Mesenchymal stem cell (in vitro differentiated cells and primary cell): ENCODE data around the gene OR8G1.
A peak's percentile ranks its signal among the peaks of the same experiment; 100 is the strongest.
"Not testable (repeated sequence)": the region's sequence is repeated elsewhere in the genome, so short reads cannot be mapped to it uniquely, and the experiment has no call there.

Source experiments
- DNase-seq: peaks from one replicate; pipeline ENCODE4 v3.0.0-alpha.2; 2013
- H2AFZ ChIP-seq: one replicate; pipeline ENCODE4 v1.6.1; 2013; ENCODE audit warnings: low read depth, mild to moderate bottlenecking, control low read depth, inconsistent platforms, low read length, moderate library complexity
- H2AK5ac ChIP-seq: 2 replicates; pipeline ENCODE4 v1.6.1; 2013; ENCODE audit warnings: low read length, moderate library complexity, mild to moderate bottlenecking, inconsistent platforms; ENCODE audit not compliant: severe bottlenecking
- H2BK120ac ChIP-seq: one replicate; pipeline ENCODE4 v1.6.1; 2013; ENCODE audit warnings: low read depth, mild to moderate bottlenecking, inconsistent platforms, low read length, moderate library complexity
- H2BK12ac ChIP-seq, 2 experiments: one replicate each; pipeline ENCODE4 v1.6.1; 2013; ENCODE audit warnings: inconsistent platforms in 2 of 2, low read length in 2 of 2, mild to moderate bottlenecking in 2 of 2, moderate library complexity in 2 of 2, control low read depth in 1 of 2
- H2BK15ac ChIP-seq: one replicate; pipeline ENCODE4 v1.6.1; 2013; ENCODE audit warnings: mild to moderate bottlenecking, low read depth, inconsistent platforms; ENCODE audit not compliant: poor library complexity, severe bottlenecking
- H2BK5ac ChIP-seq: 2 replicates; pipeline ENCODE4 v1.6.1; 2013; ENCODE audit warnings: low read depth, mild to moderate bottlenecking, low read length, control low read depth, inconsistent platforms; ENCODE audit not compliant: poor library complexity, severe bottlenecking
- H3K14ac ChIP-seq, 2 experiments: one replicate each; pipeline ENCODE4 v1.6.1; 2013; ENCODE audit warnings: inconsistent platforms in 2 of 2, low read length in 2 of 2, control low read depth in 1 of 2, mild to moderate bottlenecking in 1 of 2, moderate library complexity in 1 of 2
- H3K18ac ChIP-seq, 2 experiments: one replicate each; pipeline ENCODE4 v1.6.1; 2013; ENCODE audit warnings: inconsistent platforms in 2 of 2, low read length in 2 of 2, control low read depth in 1 of 2, low read depth in 1 of 2, mild to moderate bottlenecking in 1 of 2
- H3K23ac ChIP-seq, 2 experiments: one replicate each; pipeline ENCODE4 v1.6.1; 2013; ENCODE audit warnings: inconsistent platforms in 2 of 2, low read length in 2 of 2, mild to moderate bottlenecking in 2 of 2, moderate library complexity in 2 of 2, control low read depth in 1 of 2
- H3K27ac ChIP-seq: 2 replicates; pipeline ENCODE4 v1.5.1; 2013; ENCODE audit warnings: mild to moderate bottlenecking, moderate library complexity, low read length, control low read depth, inconsistent platforms; ENCODE audit not compliant: poor library complexity, severe bottlenecking
- H3K27me3 ChIP-seq, 2 experiments: 2 replicates each; pipeline versions ENCODE4 v1.6.1 to v1.7.0; 2013; ENCODE audit warnings: low read length in 2 of 2, mild to moderate bottlenecking in 2 of 2, moderate library complexity in 2 of 2, control low read depth in 1 of 2, inconsistent platforms in 1 of 2; ENCODE audit not compliant: control insufficient read depth in 1 of 2, insufficient read depth in 1 of 2
- H3K36me3 ChIP-seq, 2 experiments: 2 replicates each; pipeline versions ENCODE4 v1.6.1 to v1.7.0; 2013; ENCODE audit warnings: low read length in 2 of 2, control low read depth in 1 of 2, inconsistent platforms in 1 of 2, low read depth in 1 of 2, mild to moderate bottlenecking in 1 of 2; ENCODE audit not compliant: insufficient read depth in 2 of 2, control insufficient read depth in 1 of 2
- H3K4ac ChIP-seq, 2 experiments: one replicate each; pipeline ENCODE4 v1.6.1; 2013; ENCODE audit warnings: inconsistent platforms in 2 of 2, low read length in 2 of 2, mild to moderate bottlenecking in 2 of 2, moderate library complexity in 2 of 2, control low read depth in 1 of 2, low read depth in 1 of 2
- H3K4me1 ChIP-seq: 2 replicates; pipeline ENCODE4 v1.6.1; 2013; ENCODE audit warnings: low read depth, low read length, control low read depth; ENCODE audit not compliant: control insufficient read depth, insufficient read depth
- H3K4me2 ChIP-seq: 2 replicates; pipeline ENCODE4 v1.6.1; 2013; ENCODE audit warnings: low read length, mild to moderate bottlenecking, inconsistent platforms; ENCODE audit not compliant: poor library complexity, severe bottlenecking
- H3K4me3 ChIP-seq, 2 experiments: 2 replicates each; pipeline versions ENCODE4 v1.5.1 to v1.7.0; 2013; ENCODE audit warnings: low read length in 2 of 2, mild to moderate bottlenecking in 2 of 2, control low read depth in 1 of 2, low read depth in 1 of 2; ENCODE audit not compliant: insufficient read depth in 1 of 2
- H3K79me1 ChIP-seq: replicated peaks from 2 replicates; pipeline ENCODE4 v1.6.1; 2013; ENCODE audit warnings: mild to moderate bottlenecking, control low read depth, low read length, inconsistent platforms; ENCODE audit not compliant: poor library complexity, severe bottlenecking
- H3K9ac ChIP-seq: 2 replicates; pipeline ENCODE4 v1.7.0; 2013; ENCODE audit warnings: mild to moderate bottlenecking, low read length, moderate library complexity
- H3K9me3 ChIP-seq: 2 replicates; pipeline ENCODE4 v1.7.0; 2013; ENCODE audit warnings: mild to moderate bottlenecking, low read length; ENCODE audit not compliant: control insufficient read depth
- H4K8ac ChIP-seq: one replicate; pipeline ENCODE4 v1.6.1; 2013; ENCODE audit warnings: inconsistent platforms, mild to moderate bottlenecking, low read length, moderate library complexity
- H4K91ac ChIP-seq: one replicate; pipeline ENCODE4 v1.6.1; 2013; ENCODE audit warnings: mild to moderate bottlenecking, low read length, inconsistent platforms
- WGBS: methylation state at CpG from one replicate; pipeline ENCODE4 v1.1.7; 2013; ENCODE audit warnings: mixed read lengths; 5-methylcytosine and 5-hydroxymethylcytosine counted together

OR8G1 gene

GRCh38 chr11:124233376-124233775, 7.5 kb upstream of the OR8G1 start:
- no peak overlapping the region for H3K4me3 ChIP-seq
- no peak overlapping the region for H3K9ac ChIP-seq
- no peak overlapping the region for H3K14ac ChIP-seq
- no peak for DNase-seq
- H2AK5ac ChIP-seq, result no peak overlapping the region
- H2BK120ac ChIP-seq, result no peak overlapping the region
- no peak overlapping the region for H3K4me2 ChIP-seq
- no peak overlapping the region for H3K4ac ChIP-seq
- H2AFZ ChIP-seq, result no peak overlapping the region
- H4K91ac ChIP-seq, result no peak overlapping the region
- H3K9me3 ChIP-seq, result no peaks in the 10 kb centered on the region
- H3K27me3 ChIP-seq, result no peaks in the 10 kb centered on the region
- no CpG with 5 or more reads among the region's 1 CpG for WGBS
- no peak overlapping the region for H3K23ac ChIP-seq
- no peak overlapping the region for H2BK15ac ChIP-seq
- H3K27ac ChIP-seq, result no peak overlapping the region
- H3K4me1 ChIP-seq, result no peaks in the 10 kb centered on the region
- no peak overlapping the region for H2BK12ac ChIP-seq
- no peak overlapping the region for H4K8ac ChIP-seq
- H3K36me3 ChIP-seq, result no peaks in the 10 kb centered on the region
- H3K79me1 ChIP-seq, result no peaks in the 10 kb centered on the region
- H2BK5ac ChIP-seq, result no peak overlapping the region
- H3K18ac ChIP-seq, result no peak overlapping the region

- Histone ChIP-seq H3K4me2 (no peak overlapping the region), H3K14ac (no peak overlapping the region), H3K36me3 (no peaks in the 10 kb centered on the region), H3K79me1 (no peaks in the 10 kb centered on the region), H3K9me3 (no peaks in the 10 kb centered on the region), H3K9ac (no peak overlapping the region), H4K8ac (no peak overlapping the region), H3K18ac (no peak overlapping the region), H4K91ac (no peak overlapping the region), H3K27ac (no peak overlapping the region), H3K27me3 (no peaks in the 10 kb centered on the region), H3K4ac (no peak overlapping the region), H2BK15ac (no peak overlapping the region), H2AK5ac (no peak overlapping the region), H2AFZ (no peak overlapping the region), H2BK120ac (no peak overlapping the region), H2BK12ac (no peak overlapping the region), H3K4me1 (no peaks in the 10 kb centered on the region), H2BK5ac (no peak overlapping the region), H3K4me3 (no peak overlapping the region), H3K23ac (no peak overlapping the region)
- 73% methylated on average over 2 of the region's 5 CpGs for WGBS
- no peak for DNase-seq
Observed at GRCh38 chr11:124238512-124238911, 2.4 kb upstream of the OR8G1 start.

- H3K79me1 ChIP-seq, H3K4me3 ChIP-seq, H2BK5ac ChIP-seq, H2BK12ac ChIP-seq, H3K4me1 ChIP-seq, H3K18ac ChIP-seq, H2AK5ac ChIP-seq, H2AFZ ChIP-seq, H3K27ac ChIP-seq, H3K23ac ChIP-seq, DNase-seq, H4K8ac ChIP-seq, H3K9ac ChIP-seq, H3K36me3 ChIP-seq, H3K14ac ChIP-seq, H2BK15ac ChIP-seq, H3K9me3 ChIP-seq, H3K4ac ChIP-seq, H4K91ac ChIP-seq, H2BK120ac ChIP-seq, H3K4me2 ChIP-seq, H3K27me3 ChIP-seq: not testable (repeated sequence)
- WGBS, result 67% methylated on average over 3 of the region's 3 CpGs
Observed at GRCh38 chr11:124249869-124250268, 9.0 kb downstream of the OR8G1 start.

- no peak within 1 kb of the TSS for H3K4me2 ChIP-seq
- H2AFZ ChIP-seq, result no peak within 1 kb of the TSS
- no peak within 1 kb of the TSS for H3K27ac ChIP-seq
- no peak within 1 kb of the TSS for H2AK5ac ChIP-seq
- H3K4me3 ChIP-seq, result no peak within 1 kb of the TSS
- peak within 1 kb of the TSS in 1 of 2 experiments; percentile 63 for H2BK12ac ChIP-seq
- H2BK15ac ChIP-seq, result no peak within 1 kb of the TSS
- H3K36me3 ChIP-seq, result no peaks in the 10 kb centered on the region
- H2BK5ac ChIP-seq, result no peak within 1 kb of the TSS
- no peak for DNase-seq
- H3K9ac ChIP-seq, result no peak within 1 kb of the TSS
- H3K4me1 ChIP-seq, result no peaks in the 10 kb centered on the region
- H3K27me3 ChIP-seq, result no peaks in the 10 kb centered on the region
- 98% methylated on average over 3 of the region's 4 CpGs for WGBS
- H3K9me3 ChIP-seq, result no peaks in the 10 kb centered on the region
- H3K23ac ChIP-seq, result no peak within 1 kb of the TSS
- H3K14ac ChIP-seq, result no peak within 1 kb of the TSS
- peak within 1 kb of the TSS in 1 of 2 experiments; percentile 51 for H3K4ac ChIP-seq
- H3K18ac ChIP-seq, result peak within 1 kb of the TSS in 1 of 2 experiments; percentile 12
- H2BK120ac ChIP-seq, result no peak within 1 kb of the TSS
- peak within 1 kb of the TSS; percentile 15 for H4K91ac ChIP-seq
- no peak within 1 kb of the TSS for H4K8ac ChIP-seq
- no peaks in the 10 kb centered on the region for H3K79me1 ChIP-seq
Observed at GRCh38 chr11:124256076-124256475, 15.2 kb downstream of the OR8G1 start, which contains the start of gene OR8G5. OR8G5 (plus strand) TSS chr11:124256376; CDS start chr11:124264932, 8,556 bp downstream.
